ENCODE measurements around the gene GNAL. TPM values are rescaled to one million over a fixed set of nuclear protein-coding genes. Genes with fewer than 3 reads are reported as not detected.
"Not testable (repeated sequence)": the region's sequence is repeated elsewhere in the genome, so short reads cannot be mapped to it uniquely, and the experiment has no call there.

Gene GNAL
- total RNA-seq, 4 donors from 2014 or later = 22.8 to 30.4 (median 26.5) TPM

DNA sequence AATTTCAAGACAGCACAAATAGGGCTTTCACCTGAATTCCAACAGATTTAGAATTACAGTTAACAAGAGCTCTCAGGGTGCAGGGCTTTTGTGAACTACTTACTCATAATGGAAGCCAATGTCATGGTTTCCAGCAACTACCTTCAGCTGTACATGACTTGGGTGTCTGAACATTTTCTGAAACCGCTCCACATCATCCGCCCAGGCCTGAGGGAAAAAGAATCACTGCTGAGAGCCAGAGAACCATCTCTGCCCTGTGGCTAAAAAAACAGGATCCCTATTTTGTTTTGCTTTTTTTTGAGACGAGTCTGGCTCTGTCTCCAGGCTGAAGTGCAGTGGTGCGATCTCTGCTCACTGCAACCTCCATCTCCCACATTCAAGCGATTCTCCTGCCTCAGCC, 200.2 kb downstream of the GNAL start:
- WGBS, 2 donors = 96 to 99% methylated on average over 5 of the region's 5 CpGs

DNA sequence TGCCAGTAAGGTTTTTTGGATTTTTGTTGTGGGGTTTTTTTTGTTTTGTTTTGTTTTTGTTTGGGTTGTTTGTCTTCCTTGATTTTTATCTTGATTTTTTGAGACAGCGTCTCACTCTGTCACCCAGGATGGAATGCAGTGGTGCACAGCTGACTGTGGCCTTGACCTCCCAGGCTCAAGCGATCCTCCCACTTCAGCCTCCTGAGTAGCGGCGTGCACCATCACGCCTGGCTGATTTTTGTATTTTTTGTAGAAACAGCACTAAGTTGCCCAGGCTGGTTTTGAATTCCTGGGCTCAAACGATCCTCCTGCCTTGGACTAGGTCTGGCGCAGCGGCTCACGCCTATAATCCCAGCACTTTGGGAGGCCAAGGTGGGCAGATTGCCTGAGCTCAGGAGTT, 202.7 kb downstream of the GNAL start:
- TF ChIP-seq POLR2A (IDR thresholded peaks at IDR 0.05) (no peak), CTCF (IDR thresholded peaks at IDR 0.05) (no peak)
- Histone ChIP-seq H3K27ac (no peak overlapping the region), H3K9me3 (no peaks in the 10 kb centered on the region), H3K27me3 (no peaks in the 10 kb centered on the region), H3K36me3 (peaks cover 15 to 32% of the 10 kb centered on the region in 2 donors), H3K4me3 (replicated peaks in 1 of 3) (no peak overlapping the region), H3K4me1 (no peaks in the 10 kb centered on the region)
- DNase-seq = no peak
- intact Hi-C loops (cut with DNase I) = no loop called here
- WGBS, 2 donors = 87% methylated on average over 9 of the region's 9 CpGs

More for the DNA sequence above, 200.2 kb downstream of the GNAL start:
- Histone ChIP-seq H3K4me1 (no peaks in the 10 kb centered on the region), H3K9me3 (no peaks in the 10 kb centered on the region), H3K36me3 (peaks cover 20 to 43% of the 10 kb centered on the region in 2 donors), H3K4me3 (replicated peaks in 1 of 3) (no peak overlapping the region), H3K27me3 (no peaks in the 10 kb centered on the region), H3K27ac (no peak overlapping the region)
- DNase-seq = no peak
- TF ChIP-seq CTCF (IDR thresholded peaks at IDR 0.05) (no peak), POLR2A (IDR thresholded peaks at IDR 0.05) (no peak)
- intact Hi-C loops (cut with DNase I) = no loop called here

GRCh38 chr18:11892438-11892837, 203.4 kb downstream of the GNAL start:
- H3K9me3 ChIP-seq; H3K4me3 ChIP-seq (replicated peaks in 1 of 3); H3K27ac ChIP-seq; H3K27me3 ChIP-seq; intact Hi-C loops (cut with DNase I); H3K4me1 ChIP-seq; DNase-seq: not testable (repeated sequence)
- H3K36me3 ChIP-seq = peaks cover 15 to 28% of the 10 kb centered on the region in 2 donors
- WGBS, 2 donors = 75 to 79% methylated on average over 7 of the region's 7 CpGs

DNA sequence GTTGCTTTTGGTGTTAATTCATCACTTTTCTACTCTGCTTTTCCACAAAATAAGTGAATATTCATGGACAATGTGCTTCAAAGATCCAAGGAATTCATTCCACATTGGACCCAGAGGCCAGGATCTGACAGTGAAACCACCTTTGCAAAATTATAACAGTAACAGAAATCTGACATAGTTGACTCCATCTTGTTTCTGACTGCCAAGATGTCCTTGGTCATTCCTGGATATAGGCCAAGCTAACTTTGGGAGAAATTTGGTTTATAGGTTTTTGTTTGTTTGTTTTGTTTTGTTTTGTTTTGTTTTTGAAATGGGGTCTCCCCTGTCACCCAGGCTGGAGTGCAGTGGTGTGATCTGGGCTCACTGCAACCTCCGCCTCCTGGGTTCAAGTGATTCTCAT, 208.7 kb downstream of the GNAL start:
- Histone ChIP-seq H3K27me3 (no peaks in the 10 kb centered on the region), H3K27ac (no peak overlapping the region), H3K9me3 (no peaks in the 10 kb centered on the region), H3K4me3 (replicated peaks in 1 of 3) (no peak overlapping the region), H3K4me1 (no peaks in the 10 kb centered on the region), H3K36me3 (peaks cover 5 to 10% of the 10 kb centered on the region in 2 donors)
- WGBS, 2 donors = 92 to 100% methylated on average over 1 of the region's 1 CpG
- TF ChIP-seq CTCF (IDR thresholded peaks at IDR 0.05) (no peak), POLR2A (IDR thresholded peaks at IDR 0.05) (no peak)
- intact Hi-C loops (cut with DNase I) = no loop called here
- DNase-seq = no peak

DNA sequence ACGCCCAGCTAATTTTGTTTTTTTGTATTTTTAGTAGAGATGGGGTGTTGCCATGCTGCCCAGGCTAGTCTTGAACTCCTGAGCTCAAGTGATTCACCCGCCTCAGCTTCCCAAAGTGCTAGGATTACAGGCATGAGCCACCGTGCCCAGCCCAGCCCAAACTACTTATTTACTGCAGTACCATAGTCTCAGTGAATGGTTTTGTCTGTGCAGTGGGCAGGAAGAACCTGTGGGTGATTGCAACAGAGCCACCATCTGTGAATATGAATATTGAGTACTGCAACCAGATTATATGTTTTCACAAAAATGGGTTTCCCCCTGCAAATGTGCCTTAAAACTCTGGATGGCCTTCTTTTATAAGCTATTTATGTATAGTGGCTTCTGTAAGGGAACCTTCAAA, 210.0 kb downstream of the GNAL start:
- Histone ChIP-seq H3K36me3 (peaks cover 5 to 7% of the 10 kb centered on the region in 2 donors), H3K9me3 (no peaks in the 10 kb centered on the region)

More for the DNA sequence above, 210.0 kb downstream of the GNAL start:
- DNase-seq = no peak
- TF ChIP-seq POLR2A (IDR thresholded peaks at IDR 0.05) (no peak), CTCF (IDR thresholded peaks at IDR 0.05) (no peak)
- intact Hi-C loops (cut with DNase I) = no loop called here
- Histone ChIP-seq H3K4me3 (replicated peaks in 1 of 3) (no peak overlapping the region), H3K27me3 (no peaks in the 10 kb centered on the region), H3K27ac (no peak overlapping the region), H3K4me1 (no peaks in the 10 kb centered on the region)
- 90 to 100% methylated on average over 3 of the region's 3 CpGs for WGBS, 2 donors

Measured in thyroid gland (tissue), 4 donors.